H9 (cell line): ENCODE results near the gene TPPP. TPM values are rescaled to one million over a fixed set of nuclear protein-coding genes. Genes with fewer than 3 reads are reported as not detected.
A peak's percentile ranks its signal among the peaks of the same experiment; 100 is the strongest.
"Not testable (repeated sequence)": the region's sequence is repeated elsewhere in the genome, so short reads cannot be mapped to it uniquely, and the experiment has no call there.

Source experiments
- DNase-seq: peaks from one replicate; pipeline ENCODE4 v3.0.0-alpha.2; 2017
- H2AFZ ChIP-seq: one replicate; pipeline ENCODE4 v1.6.1; 2013; ENCODE audit warnings: mild to moderate bottlenecking, low read length, control low read depth, moderate library complexity
- H2AK5ac ChIP-seq: 2 replicates; pipeline ENCODE4 v1.6.1; 2013; ENCODE audit warnings: low read length, control low read depth, mixed read lengths; ENCODE audit not compliant: insufficient read length
- H2BK120ac ChIP-seq: one replicate; pipeline ENCODE4 v1.6.1; 2013; ENCODE audit warnings: low read depth, mild to moderate bottlenecking, low read length, control low read depth, inconsistent platforms; ENCODE audit not compliant: poor library complexity, severe bottlenecking
- H2BK12ac ChIP-seq: 2 replicates; pipeline ENCODE4 v1.6.1; 2013; ENCODE audit warnings: low read length, control low read depth, mixed read lengths, low read depth; ENCODE audit not compliant: insufficient read length
- H2BK15ac ChIP-seq: 2 replicates; pipeline ENCODE4 v1.6.1; 2013; ENCODE audit warnings: low read depth, low read length, control low read depth
- H2BK20ac ChIP-seq: one replicate; pipeline ENCODE4 v1.6.1; 2013; ENCODE audit warnings: low read depth, mild to moderate bottlenecking, low read length, control low read depth, inconsistent platforms; ENCODE audit not compliant: poor library complexity, severe bottlenecking
- H2BK5ac ChIP-seq: 2 replicates; pipeline ENCODE4 v1.6.1; 2013; ENCODE audit warnings: low read length, control low read depth, mixed read lengths; ENCODE audit not compliant: insufficient read length
- H3K14ac ChIP-seq: 2 replicates; pipeline ENCODE4 v1.6.1; 2013; ENCODE audit warnings: low read length, control low read depth; ENCODE audit not compliant: insufficient read depth
- H3K18ac ChIP-seq: 2 replicates; pipeline ENCODE4 v1.6.1; 2013; ENCODE audit warnings: low read depth, mild to moderate bottlenecking, mixed read lengths, low read length, control low read depth; ENCODE audit not compliant: insufficient read length
- H3K23ac ChIP-seq: 2 replicates; pipeline ENCODE4 v1.6.1; 2013; ENCODE audit warnings: low read length, control low read depth, mixed read lengths, low read depth; ENCODE audit not compliant: insufficient read length
- H3K23me2 ChIP-seq: 2 replicates; pipeline ENCODE4 v1.6.1; 2013; ENCODE audit warnings: low read depth, mild to moderate bottlenecking, mixed read lengths, low read length, control low read depth; ENCODE audit not compliant: insufficient read length, poor library complexity, severe bottlenecking
- H3K27ac ChIP-seq: 2 replicates; pipeline ENCODE4 v1.5.1; 2013; ENCODE audit warnings: low read length, control low read depth, mixed read lengths, low read depth; ENCODE audit not compliant: insufficient read length
- H3K27me3 ChIP-seq: 2 replicates; pipeline ENCODE4 v1.6.1; 2013; ENCODE audit warnings: low read length, control low read depth, inconsistent platforms; ENCODE audit not compliant: insufficient read depth
- H3K4ac ChIP-seq: 2 replicates; pipeline ENCODE4 v1.6.1; 2013; ENCODE audit warnings: low read depth, mild to moderate bottlenecking, control low read depth, inconsistent platforms, low read length, moderate library complexity
- H3K4me1 ChIP-seq: 2 replicates; pipeline ENCODE4 v1.6.1; 2013; ENCODE audit warnings: low read length, control low read depth, inconsistent platforms; ENCODE audit not compliant: insufficient read depth
- H3K4me2 ChIP-seq: 2 replicates; pipeline ENCODE4 v1.6.1; 2013; ENCODE audit warnings: low read length, control low read depth, mixed read lengths; ENCODE audit not compliant: insufficient read length, insufficient read depth
- H3K56ac ChIP-seq: 2 replicates; pipeline ENCODE4 v1.6.1; 2013; ENCODE audit warnings: low read depth, mild to moderate bottlenecking, mixed read lengths, low read length, control low read depth; ENCODE audit not compliant: insufficient read length
- H3K79me1 ChIP-seq: 2 replicates; pipeline ENCODE4 v1.6.1; 2013; ENCODE audit warnings: low read depth, mild to moderate bottlenecking, moderate library complexity, low read length, control low read depth, inconsistent platforms; ENCODE audit not compliant: insufficient read depth, poor library complexity, severe bottlenecking
- H3K79me2 ChIP-seq: 2 replicates; pipeline ENCODE4 v1.6.1; 2013; ENCODE audit warnings: low read length, control low read depth, inconsistent platforms; ENCODE audit not compliant: insufficient read depth
- H3K9ac ChIP-seq: 2 replicates; pipeline ENCODE4 v1.6.1; 2013; ENCODE audit warnings: low read length, control low read depth, mixed read lengths; ENCODE audit not compliant: insufficient read length; ENCODE audit errors: extremely low read depth
- H3K9me3 ChIP-seq: one replicate; pipeline ENCODE4 v1.6.1; 2013; ENCODE audit warnings: low read depth, low read length, inconsistent platforms; ENCODE audit not compliant: control insufficient read depth
- H3T11ph ChIP-seq: one replicate; pipeline ENCODE4 v1.6.1; 2013; ENCODE audit warnings: mild to moderate bottlenecking, low read length, control low read depth, inconsistent platforms
- H4K20me1 ChIP-seq: one replicate; pipeline ENCODE4 v1.6.1; 2013; ENCODE audit not compliant: control insufficient read depth, insufficient read length, insufficient read depth
- H4K5ac ChIP-seq: 2 replicates; pipeline ENCODE4 v1.6.1; 2013; ENCODE audit warnings: low read depth, mild to moderate bottlenecking, mixed read lengths, low read length, control low read depth; ENCODE audit not compliant: insufficient read length
- H4K8ac ChIP-seq: replicated peaks from 2 replicates; pipeline ENCODE4 v1.6.1; 2013; ENCODE audit warnings: low read length, control low read depth, mixed read lengths, low read depth; ENCODE audit not compliant: insufficient read length
- H4K91ac ChIP-seq: 2 replicates; pipeline ENCODE4 v1.6.1; 2013; ENCODE audit warnings: low read depth, mild to moderate bottlenecking, moderate library complexity, mixed read lengths, low read length, control low read depth; ENCODE audit not compliant: insufficient read length
- H3K27ac Mint-ChIP-seq, 3 experiments: 2 replicates in 2 of 3; 3 replicates in 1 of 3; pipeline ENCODE4 v1.8.0; 2020 to 2021; ENCODE audit warnings: mixed read lengths in 3 of 3, mild to moderate bottlenecking in 1 of 3, moderate library complexity in 1 of 3
- H3K27me3 Mint-ChIP-seq: 2 replicates; pipeline ENCODE4 v1.8.0; 2021; ENCODE audit warnings: low read depth, mild to moderate bottlenecking, moderate library complexity, mixed read lengths
- H3K36me3 Mint-ChIP-seq, 3 experiments: 2 replicates in 2 of 3; 3 replicates in 1 of 3; pipeline ENCODE4 v1.8.0; 2020 to 2021; ENCODE audit warnings: low read depth in 3 of 3, mixed read lengths in 3 of 3; ENCODE audit not compliant: insufficient read depth in 1 of 3
- H3K4me1 Mint-ChIP-seq, 2 experiments: 2 replicates each; pipeline ENCODE4 v1.8.0; 2020; ENCODE audit warnings: mixed read lengths in 2 of 2
- H3K4me3 Mint-ChIP-seq, 2 experiments: 2 replicates in 1 of 2; 3 replicates in 1 of 2; pipeline ENCODE4 v1.8.0; 2020 to 2021; ENCODE audit warnings: mild to moderate bottlenecking in 2 of 2, mixed read lengths in 2 of 2, moderate library complexity in 1 of 2
- H3K9me3 Mint-ChIP-seq, 2 experiments: 2 replicates in 1 of 2; 3 replicates in 1 of 2; pipeline ENCODE4 v1.8.0; 2020; ENCODE audit warnings: mild to moderate bottlenecking in 2 of 2, mixed read lengths in 2 of 2, moderate library complexity in 1 of 2
- WGBS: extraction: QIAGEN DNeasy Blood & Tissue Kit; methylation state at CpG from one replicate; pipeline ENCODE4 v1.1.7; 2013; ENCODE audit warnings: missing lambda C conversion rate, low lambda C conversion rate, mixed read lengths; ENCODE audit not compliant: insufficient read length; ENCODE audit errors: extremely low coverage; 5-methylcytosine and 5-hydroxymethylcytosine counted together
- total RNA-seq: library from RNA; stranded (reverse); gene quantifications from 2 replicates; pipeline ENCODE4 v1.2.1, GENCODE V29; 2021

The TPPP gene
- total RNA-seq, 1 experiment from 2014 or later, result 0.44 TPM

DNA sequence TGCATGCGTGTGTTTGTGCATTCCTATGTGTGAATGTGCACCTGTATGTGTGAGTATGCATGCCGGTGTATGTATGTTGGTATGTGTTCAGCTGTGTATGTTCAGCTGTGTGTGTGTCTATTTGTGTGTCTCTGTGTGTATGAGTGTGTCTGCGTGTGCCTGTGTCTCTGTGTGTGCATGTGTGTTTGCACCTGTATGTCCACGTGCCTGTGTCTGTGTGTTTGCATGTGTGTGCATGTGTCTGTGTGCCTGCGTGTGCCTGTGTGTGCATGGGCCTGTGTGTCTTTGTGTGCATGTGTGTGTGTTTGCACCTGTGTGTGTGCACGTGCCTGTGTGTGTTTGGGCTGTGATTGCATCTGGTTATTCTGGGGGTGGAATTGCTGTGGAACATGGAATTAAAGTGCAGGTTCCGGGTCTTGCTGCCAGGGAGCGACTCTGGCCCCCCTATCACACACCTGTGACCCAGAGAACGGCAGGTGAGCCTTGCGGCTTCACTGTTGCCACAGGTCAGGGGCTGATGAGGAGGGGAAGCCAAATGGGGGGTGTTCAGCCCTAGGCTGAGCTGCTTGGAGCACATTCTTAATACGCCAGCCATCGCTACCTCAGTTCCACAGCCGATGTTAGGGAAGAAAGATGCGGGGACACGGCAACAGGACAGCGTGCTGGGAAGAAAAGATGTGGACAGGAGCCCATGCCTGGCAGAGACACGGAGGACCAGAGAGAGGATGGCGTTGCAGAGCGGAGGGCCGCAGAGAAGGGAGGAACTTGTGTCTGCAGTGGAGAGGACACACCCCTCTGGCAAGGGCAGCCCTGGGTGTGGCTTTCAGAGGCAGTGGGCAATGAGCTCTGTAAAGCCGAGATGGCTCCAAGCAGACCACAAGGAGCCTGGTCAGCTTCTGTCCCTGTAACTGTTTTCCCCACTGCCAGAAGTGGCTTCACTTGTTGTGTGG lies 3.9 kb upstream of the TPPP start:
- H3K27me3 Mint-ChIP-seq, result peaks cover 55% of the 10 kb centered on the region
- H3K4me2 ChIP-seq, H2BK12ac ChIP-seq, H4K5ac ChIP-seq, H3K14ac ChIP-seq, H3K4ac ChIP-seq, H2BK15ac ChIP-seq, H3K23ac ChIP-seq, H3K9me3 ChIP-seq, H3K4me1 Mint-ChIP-seq, H2AK5ac ChIP-seq, H3K27ac ChIP-seq, H2BK5ac ChIP-seq, H2BK20ac ChIP-seq, H3T11ph ChIP-seq, H3K4me3 Mint-ChIP-seq, H3K23me2 ChIP-seq, H3K56ac ChIP-seq, H3K9ac ChIP-seq, H3K36me3 Mint-ChIP-seq, H4K20me1 ChIP-seq, H3K18ac ChIP-seq, H2AFZ ChIP-seq, H3K9me3 Mint-ChIP-seq, DNase-seq, H4K8ac ChIP-seq, H3K79me1 ChIP-seq, H3K4me1 ChIP-seq, H3K79me2 ChIP-seq, H3K27me3 ChIP-seq, H4K91ac ChIP-seq, H2BK120ac ChIP-seq: not testable (repeated sequence)
- WGBS, result no CpG with 5 or more reads among the region's 21 CpGs
- peak overlapping the region in 1 of 3 experiments; percentile 44; a peak in 1 of 7 replicates for H3K27ac Mint-ChIP-seq

DNA sequence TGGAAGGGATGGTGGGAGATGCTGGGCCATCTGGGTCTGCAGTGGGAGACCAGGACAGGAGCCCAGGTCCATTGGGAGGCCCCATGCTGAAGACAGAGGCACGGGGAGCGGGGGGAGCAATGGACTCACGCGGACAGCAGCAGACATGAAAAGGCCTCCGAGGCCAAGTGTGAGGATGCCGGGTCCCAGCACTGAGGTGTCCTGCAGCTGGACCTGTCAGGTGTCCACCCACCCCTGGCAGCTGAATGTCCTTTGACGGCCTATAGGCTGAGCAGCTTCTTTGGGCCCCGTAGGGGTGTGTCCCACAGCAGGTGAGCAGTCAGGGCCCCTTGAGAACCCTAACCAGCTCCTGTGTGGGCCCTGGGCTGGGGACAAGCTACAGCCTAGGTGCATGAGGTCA lies 3.0 kb upstream of the TPPP start:
- H2BK5ac ChIP-seq, H3K79me1 ChIP-seq, H3K56ac ChIP-seq, H3K9me3 ChIP-seq, H4K20me1 ChIP-seq, DNase-seq, H3K23me2 ChIP-seq, H3K27ac ChIP-seq, H3K23ac ChIP-seq, H3K4ac ChIP-seq, H3K36me3 Mint-ChIP-seq, H3K14ac ChIP-seq, H3K4me1 Mint-ChIP-seq, H2AFZ ChIP-seq, H3K79me2 ChIP-seq, H3K27me3 ChIP-seq, H3K4me3 Mint-ChIP-seq, H3K27ac Mint-ChIP-seq, H3K18ac ChIP-seq, H4K8ac ChIP-seq, H2BK20ac ChIP-seq, H4K91ac ChIP-seq, H3T11ph ChIP-seq, H3K4me2 ChIP-seq, H2BK12ac ChIP-seq, H4K5ac ChIP-seq, H3K9ac ChIP-seq, H3K9me3 Mint-ChIP-seq, H2AK5ac ChIP-seq, H3K4me1 ChIP-seq, H2BK120ac ChIP-seq, H2BK15ac ChIP-seq: not testable (repeated sequence)
- WGBS, result no CpG with 5 or more reads among the region's 8 CpGs
- H3K27me3 Mint-ChIP-seq, result peaks cover 47% of the 10 kb centered on the region
